ENCODE results near the gene ABCD3.

- TF ChIP-seq CTCF (IDR thresholded peaks at IDR 0.05) (no peak), POLR2A (IDR thresholded peaks at IDR 0.05) (no peak)
Observed at GRCh38 chr1:94398356-94398755, 19.8 kb upstream of the ABCD3 start.
